ENCODE measurements around the gene PROX1.

GRCh38 chr1:213958346-213958745 lies 29.4 kb upstream of the PROX1 start:
- TF ChIP-seq EZH2 (IDR thresholded peaks at IDR 0.05; ENCODE audit: insufficient read depth, low read length) = no peak
- TF ChIP-seq CTCF (IDR thresholded peaks at IDR 0.05; ENCODE audit: insufficient read depth, low read depth, low read length) = no peak
